ENCODE measurements around the gene NFIA.

DNA sequence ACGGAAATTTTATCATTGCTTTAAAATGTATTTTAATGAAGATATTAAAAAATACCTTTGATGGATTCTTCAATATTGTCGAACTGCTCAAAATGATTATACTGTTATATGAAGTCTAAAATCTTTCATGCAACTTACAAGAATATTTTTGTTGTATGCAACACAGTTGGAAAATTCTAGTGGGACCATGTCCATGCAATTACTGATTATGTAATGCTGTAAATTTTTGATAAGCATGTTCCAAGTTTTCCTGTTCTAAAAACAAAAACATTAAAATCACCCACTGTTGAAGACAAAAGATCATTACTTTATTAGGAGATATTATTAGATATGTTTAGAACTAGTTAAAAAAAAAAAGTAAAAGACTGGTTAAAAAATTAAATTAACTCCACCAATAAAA, 132.8 kb downstream of the NFIA start:
- TF ChIP-seq, protein P1, sequence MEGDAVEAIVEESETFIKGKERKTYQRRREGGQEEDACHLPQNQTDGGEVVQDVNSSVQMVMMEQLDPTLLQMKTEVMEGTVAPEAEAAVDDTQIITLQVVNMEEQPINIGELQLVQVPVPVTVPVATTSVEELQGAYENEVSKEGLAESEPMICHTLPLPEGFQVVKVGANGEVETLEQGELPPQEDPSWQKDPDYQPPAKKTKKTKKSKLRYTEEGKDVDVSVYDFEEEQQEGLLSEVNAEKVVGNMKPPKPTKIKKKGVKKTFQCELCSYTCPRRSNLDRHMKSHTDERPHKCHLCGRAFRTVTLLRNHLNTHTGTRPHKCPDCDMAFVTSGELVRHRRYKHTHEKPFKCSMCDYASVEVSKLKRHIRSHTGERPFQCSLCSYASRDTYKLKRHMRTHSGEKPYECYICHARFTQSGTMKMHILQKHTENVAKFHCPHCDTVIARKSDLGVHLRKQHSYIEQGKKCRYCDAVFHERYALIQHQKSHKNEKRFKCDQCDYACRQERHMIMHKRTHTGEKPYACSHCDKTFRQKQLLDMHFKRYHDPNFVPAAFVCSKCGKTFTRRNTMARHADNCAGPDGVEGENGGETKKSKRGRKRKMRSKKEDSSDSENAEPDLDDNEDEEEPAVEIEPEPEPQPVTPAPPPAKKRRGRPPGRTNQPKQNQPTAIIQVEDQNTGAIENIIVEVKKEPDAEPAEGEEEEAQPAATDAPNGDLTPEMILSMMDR (conservative IDR thresholded peaks at IDR 0.05; ENCODE audit: low read depth, low read length): no peak
- TF ChIP-seq EZH2 (IDR thresholded peaks at IDR 0.05; ENCODE audit: low read length, unreplicated experiment): no peak

All from PC-3 (cell line).